H1 (cell line): ENCODE results near the gene PSD2. TPM values are rescaled to one million over a fixed set of nuclear protein-coding genes. Genes with fewer than 3 reads are reported as not detected.

Source experiments
- EP300 ChIP-seq, 2 experiments: IDR thresholded peaks; 1 replicate in 1 of 2; 2 replicates in 1 of 2; pipeline ENCODE4 v1.6.1; 2011 to 2012; ENCODE audit warnings: low read depth in 2 of 2, low read length in 2 of 2, mild to moderate bottlenecking in 2 of 2, borderline replicate concordance in 1 of 2, inconsistent platforms in 1 of 2, moderate library complexity in 1 of 2
- RFX5 ChIP-seq: IDR thresholded peaks from 2 replicates; pipeline ENCODE4 v1.6.1; 2011; ENCODE audit warnings: low read depth, low read length, improper control_type of control experiment, borderline replicate concordance
- TAF7 ChIP-seq: optimal IDR thresholded peaks from 2 replicates; pipeline ENCODE3; 2011; ENCODE audit warnings: low read depth, mild to moderate bottlenecking, inconsistent platforms, low read length, moderate library complexity, borderline replicate concordance
- polyA plus RNA-seq, 7 experiments: library from polyadenylated mRNA; depleted of rRNA in 3 of 7; stranded (reverse) in 5 of 7; unstranded in 2 of 7; fragments of >200 nt in 5 of 7; fragments of 200-250 nt in 2 of 7; gene quantifications; 1 replicate in 5 of 7; 2 replicates in 1 of 7; 4 replicates in 1 of 7; pipeline versions ENCODE4 v1.2.1 to v1.2.3, GENCODE V29; 2011 to 2013; ENCODE audit warnings: missing spikeins in 2 of 7, mixed read lengths in 2 of 7
- total RNA-seq: library from RNA; stranded (reverse); fragmentation: NEBNext Ultra II Directional; extraction: Animal tissue kit (Norgen Biotek cat#: 25700); gene quantifications from 2 replicates; pipeline ENCODE4 v1.2.1, GENCODE V29; 2021

Gene PSD2
- total and polyA plus RNA-seq, 2 of the 8 experiments (the other 6 are each of a cell fraction or from before 2014, with no cell fraction given), result 0.06 to 0.14 TPM

GRCh38 chr5:139880416-139881142, 85.0 kb downstream of the PSD2 start (continued):
- TF ChIP-seq TAF7 (no peak), RFX5 (no peak), EP300 (IDR thresholded peaks at IDR 0.05; ENCODE audit: borderline replicate concordance in 1 of 2, low read depth in 2 of 2, low read length in 2 of 2) (no peak)
- TF ChIP-seq, all 59 proteins: peak for 0
